SH-SY5Y (cell line): Measurements from ENCODE around the gene OAT.

Source experiments
- GATA2 ChIP-seq: IDR thresholded peaks from 2 replicates; pipeline ENCODE4 v1.6.1; 2011; ENCODE audit warnings: mild to moderate bottlenecking, low read depth, low read length
- GATA3 ChIP-seq: IDR thresholded peaks from 2 replicates; pipeline ENCODE4 v1.6.1; 2011; ENCODE audit warnings: low read depth, mild to moderate bottlenecking, low read length, moderate library complexity

- TF ChIP-seq GATA2 = no peak
- no peak for TF ChIP-seq GATA3
These were observed 32.3 kb downstream of the OAT start for GRCh38 chr10:124386186-124387077.
